Ovary (tissue), 9 donors: ENCODE measurements around the gene JAGN1. TPM values are rescaled to one million over a fixed set of nuclear protein-coding genes. Genes with fewer than 3 reads are reported as not detected.

Experiments
- DNase-seq, 5 donors: peaks; one replicate each; pipeline ENCODE4 v3.0.0-alpha.2; 2019 to 2020
- H3K27ac ChIP-seq, 2 donors: fragments of 200-600 bp; one replicate each; pipeline versions ENCODE4 v1.5.1 to v1.8.0; 2019 to 2022
- H3K27me3 ChIP-seq: fragments of 200-600 bp; one replicate; pipeline ENCODE4 v1.8.0; 2022
- H3K36me3 ChIP-seq: fragments of 200-600 bp; sonication (generic); one replicate; pipeline ENCODE4 v1.5.1; 2019
- H3K4me1 ChIP-seq: one replicate; pipeline ENCODE4 v1.8.1; 2013; ENCODE audit warnings: mild to moderate bottlenecking, moderate library complexity; ENCODE audit not compliant: insufficient read depth
- H3K4me3 ChIP-seq: fragments of 200-600 bp; sonication (generic); one replicate; pipeline ENCODE4 v1.5.1; 2017
- H3K9me3 ChIP-seq, 2 donors: fragments of 200-600 bp in 1 of 2; sonication (generic) in 1 of 2; one replicate each; pipeline versions ENCODE4 v1.5.1 to v1.8.1; 2013 to 2019; ENCODE audit warnings: mild to moderate bottlenecking in 1 of 2, moderate library complexity in 1 of 2
- EP300 ChIP-seq: sonication (generic); formaldehyde crosslinking; IDR thresholded peaks from one replicate; pipeline ENCODE4 v1.6.1; 2017; ENCODE audit warnings: antibody characterized with exemption
- POLR2A ChIP-seq: fragments of 450-650 bp; IDR thresholded peaks from one replicate; pipeline ENCODE4 v1.6.1; 2017; ENCODE audit warnings: antibody characterized with exemption, mild to moderate bottlenecking, moderate library complexity
- WGBS, 3 donors: extraction: QIAGEN DNeasy Blood & Tissue Kit in 1 of 3; methylation state at CpG; one replicate each; pipeline versions ENCODE4 v1.1.5 to v1.1.7; 2013 to 2017; 5-methylcytosine and 5-hydroxymethylcytosine counted together
- intact Hi-C, 4 donors: fragments of 100-400 bp; cut with DNase I; formaldehyde crosslinking; loops; one replicate each; pipeline versions ENCODE4 v1.11.0 to v1.15.1; 2022 to 2023
- polyA plus RNA-seq, 2 donors: library from polyadenylated mRNA; stranded (reverse); fragments of 200-250 nt in 1 of 2; fragments of 350-450 nt in 1 of 2; fragmentation: Illumina TruSeq in 1 of 2; extraction: RNeasy Lipid Tissue Mini Kit (QIAGEN cat#74804) in 1 of 2; gene quantifications; one replicate each; pipeline ENCODE4 v1.2.3, GENCODE V29; 2013 to 2014
- total RNA-seq, 7 donors: library from RNA; depleted of rRNA in 2 of 7; stranded (reverse); fragments of >200 nt in 2 of 7; fragmentation: NEBNext Ultra II Directional in 3 of 7; extraction: Animal tissue kit (Norgen Biotek cat#: 25700) in 3 of 7; gene quantifications; one replicate each; pipeline versions ENCODE4 v1.1.0 to v1.2.4, GENCODE V29; 2016 to 2023
- TF ChIP-seq, protein P1 (sequence below), 3 donors: fragments of 450-650 bp in 2 of 3; fragments of 200-600 bp in 1 of 3; IDR thresholded peaks; one replicate each; pipeline versions ENCODE4 v1.5.1 to v1.8.0; 2016 to 2022; ENCODE audit warnings: antibody characterized with exemption in 3 of 3, mild to moderate bottlenecking in 1 of 3
- donor health status: DM: no; HTN: no; CAD: no; lungs with moderate emphysema.
- donor health status: DM: no; HTN: no; CAD: no.
- donor health status: Bipolar disorder and iron deficiency.
- donor health status: DM: yes; HTN: yes; CAD: no.
- donor health status: DM: no; HTN: no; CAD: no.
- donor health status: DM: yes; HTN: yes; CAD: no.

Gene JAGN1
- total and polyA plus RNA-seq, 9 donors: 25.7 to 54.0 (median 32.7) TPM

- H3K4me3 ChIP-seq: no peak overlapping the region
- intact Hi-C loops: no loop called here
- H3K4me1 ChIP-seq: no peaks in the 10 kb centered on the region
- no peak for DNase-seq
- no peaks in the 10 kb centered on the region for H3K36me3 ChIP-seq
- TF ChIP-seq EP300: no peak
- no peaks in the 10 kb centered on the region for H3K9me3 ChIP-seq
- H3K27ac ChIP-seq: no peak overlapping the region
- no peaks in the 10 kb centered on the region for H3K27me3 ChIP-seq
- WGBS, 3 donors: 70 to 74% (median 72%) methylated on average over 7 of the region's 7 CpGs
Observed at GRCh38 chr3:9883706-9884554, 6.5 kb upstream of the JAGN1 start.

DNA sequence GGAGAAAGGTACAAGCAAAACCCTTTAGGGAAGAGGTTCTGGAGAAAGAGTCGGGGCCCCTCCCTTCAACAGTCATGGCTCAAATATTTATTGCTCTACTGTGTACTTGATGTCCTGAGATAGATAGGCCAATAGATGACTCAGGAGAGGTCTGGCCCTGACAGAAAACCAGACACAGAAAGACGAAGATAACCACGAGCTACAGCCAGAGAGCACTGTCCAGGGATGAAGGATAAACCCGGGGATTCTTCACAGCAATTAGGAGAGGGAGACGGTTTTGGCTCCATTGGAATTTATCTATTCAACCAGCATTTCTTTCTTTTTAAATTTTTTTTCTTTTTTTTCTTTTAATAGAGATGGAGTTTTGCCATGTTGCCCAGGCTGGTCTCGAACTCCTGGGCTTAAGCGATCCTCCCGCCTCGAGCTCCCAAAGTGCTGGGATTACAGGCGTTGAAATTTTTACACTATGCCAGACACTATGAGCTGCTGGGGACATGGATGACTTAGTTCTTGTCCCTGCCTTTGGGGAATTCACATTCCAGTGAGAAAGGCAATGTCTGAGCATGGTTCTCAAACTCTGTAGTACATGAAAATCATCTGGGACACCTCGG lies 5.8 kb upstream of the JAGN1 start:
- H3K27ac ChIP-seq: no peak overlapping the region
- H3K27me3 ChIP-seq: no peaks in the 10 kb centered on the region
- no peaks in the 10 kb centered on the region for H3K9me3 ChIP-seq
- no peaks in the 10 kb centered on the region for H3K36me3 ChIP-seq
- 66 to 72% (median 66%) methylated on average over 11 of the region's 11 CpGs for WGBS, 3 donors
- no peak for DNase-seq
- H3K4me3 ChIP-seq: no peak overlapping the region
- TF ChIP-seq, protein P1, sequence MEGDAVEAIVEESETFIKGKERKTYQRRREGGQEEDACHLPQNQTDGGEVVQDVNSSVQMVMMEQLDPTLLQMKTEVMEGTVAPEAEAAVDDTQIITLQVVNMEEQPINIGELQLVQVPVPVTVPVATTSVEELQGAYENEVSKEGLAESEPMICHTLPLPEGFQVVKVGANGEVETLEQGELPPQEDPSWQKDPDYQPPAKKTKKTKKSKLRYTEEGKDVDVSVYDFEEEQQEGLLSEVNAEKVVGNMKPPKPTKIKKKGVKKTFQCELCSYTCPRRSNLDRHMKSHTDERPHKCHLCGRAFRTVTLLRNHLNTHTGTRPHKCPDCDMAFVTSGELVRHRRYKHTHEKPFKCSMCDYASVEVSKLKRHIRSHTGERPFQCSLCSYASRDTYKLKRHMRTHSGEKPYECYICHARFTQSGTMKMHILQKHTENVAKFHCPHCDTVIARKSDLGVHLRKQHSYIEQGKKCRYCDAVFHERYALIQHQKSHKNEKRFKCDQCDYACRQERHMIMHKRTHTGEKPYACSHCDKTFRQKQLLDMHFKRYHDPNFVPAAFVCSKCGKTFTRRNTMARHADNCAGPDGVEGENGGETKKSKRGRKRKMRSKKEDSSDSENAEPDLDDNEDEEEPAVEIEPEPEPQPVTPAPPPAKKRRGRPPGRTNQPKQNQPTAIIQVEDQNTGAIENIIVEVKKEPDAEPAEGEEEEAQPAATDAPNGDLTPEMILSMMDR (IDR thresholded peaks at IDR 0.05): no peak
- TF ChIP-seq POLR2A (no peak), EP300 (no peak)
- intact Hi-C loops: no loop called here
- H3K4me1 ChIP-seq: no peaks in the 10 kb centered on the region

DNA sequence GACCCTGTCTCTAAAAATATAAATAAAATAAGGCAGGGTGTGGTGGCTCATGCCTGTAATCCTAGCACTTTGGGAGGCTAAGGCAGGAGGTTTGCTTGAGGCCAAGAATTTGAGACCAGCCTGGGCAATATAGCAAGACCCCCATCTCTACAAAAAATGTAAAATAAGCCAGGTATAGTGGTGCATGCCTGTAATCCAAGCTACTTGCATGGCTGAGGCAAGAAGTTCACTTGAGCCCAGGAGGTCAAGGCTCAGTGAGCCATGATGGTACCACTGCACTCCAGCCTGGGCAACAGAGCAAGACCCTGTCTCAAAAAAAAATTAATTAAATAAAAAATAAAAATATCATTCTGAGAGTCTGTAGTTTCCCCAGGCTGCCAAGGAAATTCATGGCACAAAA lies 4.1 kb upstream of the JAGN1 start:
- Histone ChIP-seq H3K36me3 (no peaks in the 10 kb centered on the region), H3K27ac (no peak overlapping the region), H3K27me3 (no peaks in the 10 kb centered on the region), H3K9me3 (no peaks in the 10 kb centered on the region), H3K4me1 (peaks cover 3% of the 10 kb centered on the region), H3K4me3 (no peak overlapping the region)
- DNase-seq: no peak
- TF ChIP-seq EP300 (no peak), POLR2A (no peak)
- TF ChIP-seq, protein P1 (IDR thresholded peaks at IDR 0.05): no peak
- intact Hi-C loops: no loop called here

GRCh38 chr3:9887480-9887879 lies 2.9 kb upstream of the JAGN1 start:
- no peak for TF ChIP-seq POLR2A
- TF ChIP-seq, protein P1 (IDR thresholded peaks at IDR 0.05): no peak
- TF ChIP-seq EP300: no peak
- no peaks in the 10 kb centered on the region for H3K27me3 ChIP-seq
- H3K9me3 ChIP-seq: no peaks in the 10 kb centered on the region
- H3K27ac ChIP-seq: no peak overlapping the region
- intact Hi-C loops: no loop called here
- H3K36me3 ChIP-seq: no peaks in the 10 kb centered on the region
- no peak overlapping the region for H3K4me3 ChIP-seq
- no peak for DNase-seq
- 86 to 92% (median 87%) methylated on average over 5 of the region's 5 CpGs for WGBS, 3 donors
- peaks cover 4% of the 10 kb centered on the region for H3K4me1 ChIP-seq

- TF ChIP-seq, protein P1 (IDR thresholded peaks at IDR 0.05): no peak
- Histone ChIP-seq H3K4me3 (no peak overlapping the region), H3K9me3 (no peaks in the 10 kb centered on the region), H3K36me3 (no peaks in the 10 kb centered on the region), H3K27me3 (no peaks in the 10 kb centered on the region), H3K4me1 (peaks cover 4% of the 10 kb centered on the region), H3K27ac (no peak overlapping the region)
- no peak for DNase-seq
- intact Hi-C loops: loop anchor here in 1 of 4 donors (2.0 kb wide), 1 partner anchor 22 kb away; no protein-coding TSS in a partner anchor
- 62 to 76% (median 69%) methylated on average over 3 of the region's 3 CpGs for WGBS, 3 donors
Observed at GRCh38 chr3:9888540-9888939, 1.9 kb upstream of the JAGN1 start.
